GM12801 (cell line): Measurements from ENCODE around the gene TRIM29.

ENCODE experiments used
- CTCF ChIP-seq: IDR thresholded peaks from one replicate; pipeline ENCODE4 v1.5.1; 2011; ENCODE audit warnings: control low read depth; ENCODE audit not compliant: insufficient read length; ENCODE audit errors: extremely low read depth

Gene TRIM29

GRCh38 chr11:120127236-120127635 lies 10.7 kb downstream of the TRIM29 start:
- no peak for TF ChIP-seq CTCF

- TF ChIP-seq CTCF = no peak
These were observed 11.3 kb downstream of the TRIM29 start for GRCh38 chr11:120126620-120127019.

- no peak for TF ChIP-seq CTCF
These were observed 12.4 kb downstream of the TRIM29 start for GRCh38 chr11:120125509-120125908.

GRCh38 chr11:120125024-120125423 lies 12.9 kb downstream of the TRIM29 start:
- TF ChIP-seq CTCF = no peak

- TF ChIP-seq CTCF = no peak
These were observed 13.6 kb downstream of the TRIM29 start for GRCh38 chr11:120124355-120124754.

- TF ChIP-seq CTCF = no peak
These were observed 14.0 kb downstream of the TRIM29 start for GRCh38 chr11:120123946-120124345.

GRCh38 chr11:120122924-120123683 lies 14.8 kb downstream of the TRIM29 start:
- TF ChIP-seq CTCF = no peak
